Stimulated activated CD4-positive, alpha-beta T cell treated with anti-CD3 and anti-CD28 coated beads, Interleukin-4, amount 100 ng/mL, for 24 hours (primary cell): ENCODE measurements around the gene HMCN2.
"Not testable (repeated sequence)": the region's sequence is repeated elsewhere in the genome, so short reads cannot be mapped to it uniquely, and the experiment has no call there.

ENCODE experiments used
- DNase-seq: peaks from one replicate; pipeline ENCODE4 v3.0.0-alpha.2; 2020

The HMCN2 gene

GRCh38 chr9:130421802-130422276, 156.3 kb downstream of the HMCN2 start:
- DNase-seq: no peak

DNA sequence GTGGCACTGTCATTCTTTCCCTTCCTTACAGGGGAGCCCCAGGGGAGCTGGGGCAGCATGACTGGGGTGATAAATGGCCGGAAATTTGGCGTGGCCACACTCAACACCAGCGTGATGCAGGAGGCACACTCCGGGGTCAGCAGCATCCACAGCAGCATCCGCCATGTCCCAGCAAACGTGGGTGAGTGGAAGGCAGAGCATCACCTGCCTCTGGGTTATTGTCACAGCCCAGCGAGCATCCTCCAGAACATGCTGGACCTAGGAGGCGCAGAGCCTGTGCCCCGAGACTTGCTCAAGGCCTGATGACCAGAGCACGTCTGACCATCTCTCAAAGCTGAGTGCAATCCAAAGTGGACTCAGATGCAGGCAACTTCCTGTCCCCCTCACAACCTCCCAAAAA, 157.0 kb downstream of the HMCN2 start:
- no peak for DNase-seq

DNA sequence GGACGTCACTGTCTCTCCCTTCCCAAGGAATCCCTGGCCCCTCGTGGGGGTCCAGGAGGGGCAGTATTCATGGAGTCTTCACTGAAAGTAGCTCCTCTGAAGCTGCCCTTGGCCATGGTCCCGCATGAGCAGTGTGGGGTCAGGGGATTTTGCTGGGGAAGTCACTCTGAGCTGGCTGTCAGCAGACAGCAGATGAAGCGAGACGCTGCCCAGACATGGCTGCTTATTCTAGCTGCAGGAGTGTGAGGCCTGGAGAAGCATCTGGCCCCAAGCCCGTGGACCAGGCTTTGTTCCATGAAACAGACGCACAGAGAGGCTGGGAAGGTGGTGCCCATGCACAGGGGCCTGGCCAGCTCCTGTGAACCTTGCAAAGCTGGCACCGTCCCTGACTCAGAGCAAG, 157.7 kb downstream of the HMCN2 start:
- no peak for DNase-seq

- DNase-seq: no peak
These were observed 159.3 kb downstream of the HMCN2 start for GRCh38 chr9:130424595-130425454.

DNA sequence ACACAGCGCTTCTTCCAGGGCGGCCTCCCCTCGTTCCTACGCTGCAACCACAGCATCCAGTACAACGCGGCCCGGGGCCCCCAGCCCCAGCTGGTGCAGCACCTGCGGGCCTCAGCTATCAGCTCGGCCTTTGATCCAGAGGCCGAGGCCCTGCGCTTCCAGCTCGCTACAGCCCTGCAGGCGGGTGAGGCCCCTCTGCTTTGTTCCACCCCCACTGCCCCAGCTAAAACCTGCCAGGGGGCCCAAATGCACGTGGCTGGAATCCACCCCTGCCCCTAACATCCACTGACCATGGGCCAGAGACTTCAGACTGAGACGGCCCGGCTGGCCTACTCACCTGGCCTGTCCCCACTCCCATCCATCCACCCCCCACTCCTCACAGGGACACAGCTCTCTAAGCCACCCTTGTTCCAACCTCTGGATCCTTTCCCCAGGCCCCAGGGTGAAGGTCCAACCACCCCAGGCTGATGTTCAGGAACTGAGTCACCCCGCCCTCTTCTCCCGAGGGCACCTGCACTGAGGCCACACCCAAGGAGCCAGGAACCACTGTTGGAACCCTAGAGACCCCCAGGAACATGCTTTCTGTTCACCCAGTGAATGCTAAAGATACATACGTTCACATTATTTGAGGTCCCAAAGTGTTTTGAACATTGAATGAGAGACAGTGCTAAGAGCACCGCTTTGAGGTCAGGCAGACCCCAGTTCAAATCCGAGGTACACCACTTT, 160.3 kb downstream of the HMCN2 start:
- DNase-seq: no peak

- DNase-seq: no peak
These were observed 160.9 kb downstream of the HMCN2 start for GRCh38 chr9:130426467-130426773.

GRCh38 chr9:130426883-130427282, 161.3 kb downstream of the HMCN2 start:
- no peak for DNase-seq

DNA sequence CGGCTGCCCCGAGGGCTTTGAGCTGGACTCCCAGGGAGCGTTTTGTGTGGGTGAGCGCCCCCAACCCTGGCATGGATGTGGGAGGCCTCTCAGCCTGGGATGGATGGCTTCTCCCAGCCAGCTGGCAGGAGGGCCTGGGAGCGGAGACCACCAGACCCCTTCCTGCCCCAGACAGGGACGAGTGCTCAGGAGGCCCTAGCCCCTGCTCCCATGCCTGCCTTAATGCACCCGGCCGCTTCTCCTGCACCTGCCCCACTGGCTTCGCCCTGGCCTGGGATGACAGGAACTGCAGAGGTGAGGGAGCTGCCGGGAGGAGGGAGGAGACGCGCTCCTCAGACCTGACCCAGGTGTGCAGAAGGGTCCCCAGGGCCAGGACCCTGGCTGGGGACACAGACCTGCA, 161.8 kb downstream of the HMCN2 start:
- DNase-seq: no peak

DNA sequence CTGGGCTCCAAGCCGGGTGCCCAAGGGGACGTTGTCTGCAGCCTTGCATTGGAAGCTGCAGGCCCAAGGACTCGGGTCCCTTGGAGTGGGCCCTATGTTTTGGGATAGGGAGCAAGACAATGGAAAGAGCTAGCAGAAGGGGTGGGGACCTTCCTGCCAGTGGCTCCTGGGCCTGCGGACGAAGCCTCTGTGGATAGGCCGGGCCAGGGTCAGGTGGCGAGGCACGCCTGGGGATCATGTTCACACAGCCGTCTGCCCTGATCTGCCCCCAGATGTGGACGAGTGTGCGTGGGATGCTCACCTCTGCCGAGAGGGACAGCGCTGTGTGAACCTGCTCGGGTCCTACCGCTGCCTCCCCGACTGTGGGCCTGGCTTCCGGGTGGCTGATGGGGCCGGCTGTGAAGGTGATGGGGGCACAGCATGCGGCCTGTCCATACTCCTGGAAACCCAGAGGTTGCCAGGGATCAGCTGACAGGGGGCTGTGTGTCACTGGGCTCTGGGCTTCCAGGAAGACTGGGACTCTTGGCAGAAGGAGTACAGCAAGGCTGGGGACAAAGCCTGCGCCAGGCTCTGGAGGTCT, 162.6 kb downstream of the HMCN2 start:
- no peak for DNase-seq

- no peak for DNase-seq
These were observed 163.8 kb downstream of the HMCN2 start for GRCh38 chr9:130429381-130429780.

DNA sequence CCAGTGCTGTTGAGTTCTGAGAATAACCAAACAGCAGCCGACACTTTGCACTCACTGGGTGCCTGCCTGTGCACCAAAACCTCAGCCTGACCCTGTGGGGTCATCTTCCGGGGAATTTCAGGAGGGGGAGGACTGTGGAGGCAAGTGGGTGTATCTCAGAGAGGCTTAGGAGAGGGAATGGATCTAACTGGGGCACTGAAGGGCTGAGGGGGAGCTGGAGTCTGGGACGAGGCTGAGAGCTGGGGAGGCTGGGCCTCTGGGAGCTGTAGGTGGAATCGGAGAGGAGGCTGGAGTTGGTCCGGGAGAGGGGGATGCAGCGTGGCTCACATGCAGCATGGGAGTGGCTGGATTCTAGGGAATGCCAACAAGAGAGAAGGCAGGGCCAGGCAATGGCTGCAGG, 164.3 kb downstream of the HMCN2 start:
- no peak for DNase-seq

- DNase-seq: no peak
These were observed 164.7 kb downstream of the HMCN2 start for GRCh38 chr9:130430232-130430631.

DNA sequence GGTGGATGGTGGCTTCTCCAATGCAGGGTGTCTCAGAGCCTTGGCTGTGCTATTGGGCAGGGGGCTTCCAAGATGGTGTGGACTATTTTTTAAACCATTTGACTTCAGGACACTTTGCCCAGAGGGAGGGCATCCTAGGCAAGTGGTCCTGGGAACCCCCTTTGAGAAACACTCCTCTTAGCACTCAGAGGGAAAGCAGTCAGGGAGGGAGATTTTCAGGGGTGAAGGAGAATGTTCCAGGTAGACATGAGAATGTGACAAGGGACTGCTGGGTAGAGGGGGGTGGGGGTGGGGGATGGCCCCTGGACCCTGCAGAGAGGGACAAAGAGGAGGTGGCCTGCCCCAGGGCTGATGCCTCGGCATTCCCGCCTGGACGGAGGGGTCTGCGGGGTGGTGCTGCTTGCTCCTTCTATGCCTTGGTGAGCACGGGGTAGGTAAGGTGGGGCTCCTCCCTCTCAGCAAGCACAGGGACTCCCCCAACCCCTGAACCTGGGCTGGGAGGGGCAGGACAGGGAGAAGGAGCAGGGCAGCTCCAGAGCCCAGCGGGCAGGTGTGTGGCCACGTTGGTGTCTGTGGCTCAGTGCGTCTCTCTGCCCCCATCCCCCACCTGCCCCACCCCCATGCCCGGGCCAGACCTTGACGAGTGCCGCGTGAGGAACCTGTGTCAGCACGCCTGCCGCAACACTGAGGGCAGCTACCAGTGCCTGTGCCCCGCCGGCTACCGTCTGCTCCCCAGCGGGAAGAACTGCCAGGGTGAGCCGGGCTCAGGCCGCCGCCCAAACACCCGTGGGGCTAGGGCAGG, 165.4 kb downstream of the HMCN2 start:
- no peak for DNase-seq

DNA sequence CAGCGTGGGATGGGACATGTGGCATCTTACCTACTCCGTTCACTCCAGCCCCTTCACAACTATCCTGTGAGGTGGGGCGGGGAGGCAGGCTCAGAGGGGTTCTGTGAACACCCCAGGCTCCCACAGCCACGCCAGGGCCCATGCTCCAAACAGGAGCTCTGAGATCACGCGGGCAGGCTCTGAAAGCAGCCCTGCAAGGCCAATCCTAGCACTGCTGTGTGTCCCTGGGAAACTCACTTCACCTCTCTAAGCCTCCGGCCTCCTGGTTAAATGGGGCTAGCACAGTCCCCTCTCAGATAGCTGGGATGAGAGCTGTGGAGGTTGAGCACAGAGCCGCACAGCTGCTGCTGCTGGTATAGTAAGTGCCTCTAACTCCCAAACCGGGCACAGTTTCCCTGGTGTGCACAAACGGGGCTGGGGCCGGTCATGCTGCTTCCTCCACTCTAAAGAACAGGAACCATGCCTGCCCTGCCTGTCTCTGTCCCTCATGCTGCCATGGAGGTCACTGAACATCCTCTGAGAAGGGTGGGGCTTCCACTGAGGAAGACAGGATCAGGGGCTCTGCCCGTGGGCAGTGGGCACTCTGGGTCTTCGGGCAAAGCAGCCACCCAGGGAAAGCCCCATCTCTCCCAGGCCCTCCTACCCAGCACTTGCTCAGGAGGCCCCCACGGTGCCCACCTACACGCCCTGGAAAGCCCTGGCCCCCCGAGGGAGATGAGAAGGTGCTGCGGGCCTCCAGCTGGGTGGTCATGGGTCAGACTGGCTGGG, 166.2 kb downstream of the HMCN2 start:
- no peak for DNase-seq

DNA sequence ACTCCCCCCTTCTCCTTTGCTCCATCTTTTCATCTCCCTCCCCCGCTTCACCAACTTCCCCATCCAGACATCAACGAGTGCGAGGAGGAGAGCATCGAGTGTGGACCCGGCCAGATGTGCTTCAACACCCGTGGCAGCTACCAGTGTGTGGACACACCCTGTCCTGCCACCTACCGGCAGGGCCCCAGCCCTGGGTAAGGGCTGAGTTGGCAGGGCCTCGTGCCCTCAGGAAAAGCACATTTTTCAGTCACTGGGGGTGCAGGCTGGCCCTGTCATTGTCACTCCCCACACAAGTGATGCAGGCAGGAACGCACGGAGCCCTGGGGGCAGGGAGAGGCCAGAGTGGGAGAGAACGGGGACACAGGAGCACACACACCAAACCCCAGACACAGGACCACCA, 166.8 kb downstream of the HMCN2 start:
- no peak for DNase-seq

GRCh38 chr9:130432796-130433167, 167.2 kb downstream of the HMCN2 start:
- DNase-seq: no peak

DNA sequence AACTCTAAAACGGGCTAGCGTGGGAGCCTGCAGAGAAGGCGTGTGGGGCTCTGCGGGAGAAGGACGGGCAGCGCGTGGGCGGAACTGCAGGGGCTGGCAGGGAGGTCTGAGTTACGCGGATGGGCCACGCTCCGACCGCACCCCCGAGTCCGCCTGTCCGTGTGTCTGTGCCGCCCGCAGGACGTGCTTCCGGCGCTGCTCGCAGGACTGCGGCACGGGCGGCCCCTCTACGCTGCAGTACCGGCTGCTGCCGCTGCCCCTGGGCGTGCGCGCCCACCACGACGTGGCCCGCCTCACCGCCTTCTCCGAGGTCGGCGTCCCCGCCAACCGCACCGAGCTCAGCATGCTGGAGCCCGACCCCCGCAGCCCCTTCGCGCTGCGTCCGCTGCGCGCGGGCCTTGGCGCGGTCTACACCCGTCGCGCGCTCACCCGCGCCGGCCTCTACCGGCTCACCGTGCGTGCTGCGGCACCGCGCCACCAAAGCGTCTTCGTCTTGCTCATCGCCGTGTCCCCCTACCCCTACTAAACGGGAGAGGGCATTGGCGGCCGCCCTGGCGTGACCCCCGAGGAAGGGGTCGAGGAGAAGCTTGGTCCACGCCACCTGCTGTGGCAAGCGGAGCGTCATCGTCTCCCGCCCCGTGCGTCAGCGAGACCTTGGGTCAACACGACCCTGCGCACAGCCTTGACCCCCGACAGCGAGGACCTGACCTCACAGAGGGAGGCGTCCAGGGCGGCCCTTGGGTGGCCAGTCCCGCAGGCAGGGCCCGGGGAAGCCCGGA, 167.8 kb downstream of the HMCN2 start:
- peak; percentile 28 for DNase-seq

DNA sequence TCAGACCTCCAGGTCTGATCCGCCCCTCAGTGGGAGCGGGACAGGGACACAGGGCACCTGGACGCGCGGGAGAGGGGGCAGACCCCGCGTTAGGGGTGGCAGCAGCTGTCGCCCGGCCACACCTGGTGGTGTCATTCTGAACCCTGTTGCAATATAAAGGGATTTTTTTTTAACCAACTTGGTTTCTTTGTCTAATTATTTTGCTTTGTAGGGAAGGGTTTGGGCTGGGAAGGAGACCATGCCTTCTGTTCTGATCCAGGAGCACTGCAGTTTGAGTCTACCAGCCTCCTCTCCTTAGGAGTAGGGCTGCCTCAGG, 168.3 kb downstream of the HMCN2 start:
- DNase-seq: no peak

DNA sequence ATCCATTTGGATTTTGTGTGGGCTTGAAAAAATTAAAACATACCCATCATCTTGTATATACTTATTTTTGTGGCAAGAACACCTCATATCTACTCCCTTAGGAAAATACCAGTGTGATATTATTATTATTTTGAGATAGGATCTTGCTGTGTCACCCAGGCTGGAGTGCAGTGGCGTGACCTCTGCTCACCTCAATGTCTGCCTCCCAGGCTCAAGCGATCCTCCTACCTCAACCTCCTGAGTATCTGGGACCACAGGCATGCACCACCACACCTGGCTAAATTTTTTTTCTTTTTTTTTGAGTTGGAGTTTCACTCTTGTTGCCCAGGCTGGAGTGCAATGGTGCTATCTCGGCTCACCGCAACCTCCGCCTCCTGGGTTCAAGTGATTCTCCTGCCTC, 169.1 kb downstream of the HMCN2 start:
- not testable (repeated sequence) for DNase-seq

DNA sequence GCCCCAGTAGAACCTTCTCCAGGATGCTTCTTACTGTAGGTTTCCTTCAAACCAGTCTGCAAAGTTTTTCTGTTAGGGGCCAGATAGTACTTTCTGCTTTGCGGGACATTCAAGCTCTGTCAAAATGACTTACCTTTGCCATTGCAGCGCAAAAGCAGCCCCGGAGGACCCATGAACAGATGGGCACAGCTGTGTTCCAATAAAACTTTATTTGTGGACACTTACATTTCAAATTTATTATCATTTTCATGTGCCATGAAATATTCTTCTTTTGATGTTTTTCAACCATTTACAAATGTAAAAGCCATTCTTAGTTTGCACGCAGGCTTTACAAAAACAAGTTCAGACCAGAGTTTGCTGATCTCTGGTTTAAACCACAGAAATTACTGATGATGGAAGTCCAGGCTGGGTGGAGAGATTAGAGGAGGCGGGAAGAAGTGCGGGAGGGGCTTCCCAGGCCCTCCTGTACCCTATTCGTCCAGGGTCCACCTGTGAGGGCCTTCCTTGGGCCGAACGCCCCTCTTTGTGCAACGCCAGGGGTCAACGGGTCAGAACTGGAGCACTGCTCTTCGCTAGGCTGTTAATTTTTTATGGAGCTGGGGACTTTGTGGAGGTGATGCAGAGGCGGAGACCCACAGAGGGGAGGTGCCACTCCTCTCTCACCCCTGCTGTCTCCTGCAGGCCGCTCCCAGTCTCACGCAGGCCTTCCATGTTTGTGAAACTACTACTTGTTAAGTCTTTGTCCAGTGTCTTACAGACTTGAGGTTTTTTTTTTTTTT, 171.6 kb downstream of the HMCN2 start:
- DNase-seq: no peak

GRCh38 chr9:130438382-130438981, 172.9 kb downstream of the HMCN2 start:
- DNase-seq: no peak
